DND-41 (cell line): ENCODE data around the gene MACF1.

Experiments used
- CTCF ChIP-seq: IDR thresholded peaks from 2 replicates; pipeline ENCODE4 v1.5.1; 2012; ENCODE audit warnings: borderline replicate concordance, low read length, moderate library complexity, mild to moderate bottlenecking; ENCODE audit not compliant: poor library complexity, severe bottlenecking; ENCODE audit errors: extremely low read depth
- EZH2 ChIP-seq: IDR thresholded peaks from 3 replicates; pipeline ENCODE4 v1.6.1; 2012; ENCODE audit warnings: borderline replicate concordance, low read depth, mild to moderate bottlenecking, moderate library complexity, low read length, inconsistent platforms; ENCODE audit not compliant: severe bottlenecking

- TF ChIP-seq CTCF (no peak), EZH2 (no peak)
Observed at GRCh38 chr1:39524171-39524570, 319.7 kb downstream of the MACF1 start.
